WTC11 (cell line): Measurements from ENCODE around the gene GOLPH3. TPM values are rescaled to one million over a fixed set of nuclear protein-coding genes. Genes with fewer than 3 reads are reported as not detected.

Source experiments
- ATAC-seq: fragments of 200-7000 bp; cut with Tn5 transposase; 2 replicates; pipeline ENCODE4 v1.10.0; 2021; ENCODE audit warnings: mild to moderate bottlenecking, moderate library complexity
- CTCF ChIA-PET: fragments of 300-600 bp; sonication (Branson Sonifier 250); formaldehyde crosslinking; loops from one replicate; lab custom pipeline; 2021; ENCODE audit warnings: antibody characterized with exemption; lab: Charles Lee
- POLR2A ChIA-PET: fragments of 350-600 bp; sonication (Branson Sonifier 250); formaldehyde crosslinking; loops from one replicate; lab custom pipeline; 2021; ENCODE audit warnings: antibody characterized with exemption; lab: Charles Lee
- DNase-seq: peaks from one replicate; pipeline ENCODE4 v3.0.0; 2021; ENCODE audit warnings: low spot score
- H3K27ac Mint-ChIP-seq: 2 replicates; pipeline ENCODE4 v1.8.0; 2021; ENCODE audit warnings: mixed read lengths
- H3K27me3 Mint-ChIP-seq: 2 replicates; pipeline ENCODE4 v1.8.0; 2021; ENCODE audit warnings: low read depth, mild to moderate bottlenecking, moderate library complexity, mixed read lengths
- H3K36me3 Mint-ChIP-seq: 2 replicates; pipeline ENCODE4 v1.8.0; 2021; ENCODE audit warnings: mixed read lengths
- H3K4me1 Mint-ChIP-seq: 2 replicates; pipeline ENCODE4 v1.8.0; 2022; ENCODE audit warnings: mixed read lengths
- H3K4me3 Mint-ChIP-seq: 2 replicates; pipeline ENCODE4 v1.8.0; 2021; ENCODE audit warnings: mild to moderate bottlenecking, moderate library complexity, mixed read lengths
- H3K9me3 Mint-ChIP-seq: 2 replicates; pipeline ENCODE4 v1.8.0; 2021; ENCODE audit warnings: mixed read lengths
- AR ChIP-seq: fragments of 250-450 bp; sonication (Bioruptor Pico); IDR thresholded peaks from 2 replicates; pipeline ENCODE4 v1.9.0; 2021; ENCODE audit warnings: mild to moderate bottlenecking
- ATF1 ChIP-seq: sonication (generic); formaldehyde crosslinking; IDR thresholded peaks from 2 replicates; pipeline ENCODE4 v1.8.1; 2023; ENCODE audit warnings: mild to moderate bottlenecking, moderate library complexity, missing genetic modification reagents
- ATF2 ChIP-seq: sonication (generic); formaldehyde crosslinking; IDR thresholded peaks from 2 replicates; pipeline ENCODE4 v1.8.1; 2022; ENCODE audit warnings: low read depth, missing genetic modification reagents, borderline replicate concordance
- ATF3 ChIP-seq: sonication (generic); formaldehyde crosslinking; conservative IDR thresholded peaks from 2 replicates; pipeline ENCODE4 v1.8.1; 2022; ENCODE audit warnings: mild to moderate bottlenecking, missing genetic modification reagents
- CBFB ChIP-seq: sonication (generic); formaldehyde crosslinking; IDR thresholded peaks from 2 replicates; pipeline ENCODE4 v1.8.1; 2022; ENCODE audit warnings: mild to moderate bottlenecking, low read depth, missing genetic modification reagents
- ELF4 ChIP-seq: sonication (generic); formaldehyde crosslinking; IDR thresholded peaks from 2 replicates; pipeline ENCODE4 v1.8.1; 2022; ENCODE audit warnings: low read depth, mild to moderate bottlenecking, moderate library complexity, missing genetic modification reagents
- ESRRA ChIP-seq: sonication (generic); formaldehyde crosslinking; IDR thresholded peaks from 2 replicates; pipeline ENCODE4 v1.8.1; 2022; ENCODE audit warnings: mild to moderate bottlenecking, missing genetic modification reagents, borderline replicate concordance
- FOXJ3 ChIP-seq: sonication (generic); formaldehyde crosslinking; IDR thresholded peaks from 2 replicates; pipeline ENCODE4 v1.9.0; 2021; ENCODE audit warnings: missing genetic modification reagents, mild to moderate bottlenecking, borderline replicate concordance
- GTF2I ChIP-seq: fragments of 250-450 bp; sonication (Bioruptor Pico); conservative IDR thresholded peaks from 2 replicates; pipeline ENCODE4 v1.4.0; 2021; ENCODE audit warnings: mild to moderate bottlenecking
- IRF2 ChIP-seq: sonication (generic); formaldehyde crosslinking; IDR thresholded peaks from 2 replicates; pipeline ENCODE4 v1.8.0; 2022; ENCODE audit warnings: low read depth, missing genetic modification reagents, borderline replicate concordance
- MXD4 ChIP-seq: fragments of 250-450 bp; sonication (Bioruptor Pico); IDR thresholded peaks from 2 replicates; pipeline ENCODE4 v1.8.0; 2021; ENCODE audit warnings: mild to moderate bottlenecking, moderate library complexity, borderline replicate concordance
- OVOL2 ChIP-seq: fragments of 250-450 bp; sonication (Bioruptor Pico); IDR thresholded peaks from 2 replicates; pipeline ENCODE4 v1.9.0; 2021; ENCODE audit warnings: mild to moderate bottlenecking, borderline replicate concordance
- PRRX2 ChIP-seq: fragments of 250-450 bp; sonication (Bioruptor Pico); IDR thresholded peaks from 2 replicates; pipeline ENCODE4 v1.8.0; 2021; ENCODE audit warnings: mild to moderate bottlenecking
- SOX15 ChIP-seq: fragments of 250-450 bp; sonication (Bioruptor Pico); IDR thresholded peaks from 2 replicates; pipeline ENCODE4 v1.9.0; 2021; ENCODE audit warnings: mild to moderate bottlenecking
- USF1 ChIP-seq: sonication (generic); formaldehyde crosslinking; IDR thresholded peaks from 2 replicates; pipeline ENCODE4 v1.8.0; 2022; ENCODE audit warnings: mild to moderate bottlenecking, missing genetic modification reagents
- ZNF263 ChIP-seq: sonication (generic); formaldehyde crosslinking; IDR thresholded peaks from 2 replicates; pipeline ENCODE4 v1.8.1; 2022; ENCODE audit warnings: low read depth, mild to moderate bottlenecking, moderate library complexity, missing genetic modification reagents
- total RNA-seq: library from RNA; stranded (reverse); gene quantifications from 3 replicates; pipeline ENCODE4 v1.2.3, GENCODE V29; 2021
- TF ChIP-seq, protein P1 (sequence below): fragments of 250-450 bp; sonication (Bioruptor Pico); IDR thresholded peaks from 2 replicates; pipeline ENCODE4 v1.9.0; 2021; ENCODE audit warnings: mild to moderate bottlenecking, borderline replicate concordance
- TF ChIP-seq, protein P2 (sequence below): fragments of 250-450 bp; sonication (Bioruptor Pico); IDR thresholded peaks from 2 replicates; pipeline ENCODE4 v1.8.0; 2021; ENCODE audit warnings: mild to moderate bottlenecking

GOLPH3 gene
- total RNA-seq, 1 experiment from 2014 or later: 101 TPM

- TF ChIP-seq PRRX2 (CRISPR knock-in tag): no peak
- TF ChIP-seq ATF3 (CRISPR knock-in tag): no peak
- TF ChIP-seq SOX15: no peak
- TF ChIP-seq AR: no peak
- TF ChIP-seq ATF2 (CRISPR knock-in tag): no peak
- no peak for TF ChIP-seq CBFB
- no peak for TF ChIP-seq OVOL2 (CRISPR knock-in tag)
- TF ChIP-seq, protein P1, sequence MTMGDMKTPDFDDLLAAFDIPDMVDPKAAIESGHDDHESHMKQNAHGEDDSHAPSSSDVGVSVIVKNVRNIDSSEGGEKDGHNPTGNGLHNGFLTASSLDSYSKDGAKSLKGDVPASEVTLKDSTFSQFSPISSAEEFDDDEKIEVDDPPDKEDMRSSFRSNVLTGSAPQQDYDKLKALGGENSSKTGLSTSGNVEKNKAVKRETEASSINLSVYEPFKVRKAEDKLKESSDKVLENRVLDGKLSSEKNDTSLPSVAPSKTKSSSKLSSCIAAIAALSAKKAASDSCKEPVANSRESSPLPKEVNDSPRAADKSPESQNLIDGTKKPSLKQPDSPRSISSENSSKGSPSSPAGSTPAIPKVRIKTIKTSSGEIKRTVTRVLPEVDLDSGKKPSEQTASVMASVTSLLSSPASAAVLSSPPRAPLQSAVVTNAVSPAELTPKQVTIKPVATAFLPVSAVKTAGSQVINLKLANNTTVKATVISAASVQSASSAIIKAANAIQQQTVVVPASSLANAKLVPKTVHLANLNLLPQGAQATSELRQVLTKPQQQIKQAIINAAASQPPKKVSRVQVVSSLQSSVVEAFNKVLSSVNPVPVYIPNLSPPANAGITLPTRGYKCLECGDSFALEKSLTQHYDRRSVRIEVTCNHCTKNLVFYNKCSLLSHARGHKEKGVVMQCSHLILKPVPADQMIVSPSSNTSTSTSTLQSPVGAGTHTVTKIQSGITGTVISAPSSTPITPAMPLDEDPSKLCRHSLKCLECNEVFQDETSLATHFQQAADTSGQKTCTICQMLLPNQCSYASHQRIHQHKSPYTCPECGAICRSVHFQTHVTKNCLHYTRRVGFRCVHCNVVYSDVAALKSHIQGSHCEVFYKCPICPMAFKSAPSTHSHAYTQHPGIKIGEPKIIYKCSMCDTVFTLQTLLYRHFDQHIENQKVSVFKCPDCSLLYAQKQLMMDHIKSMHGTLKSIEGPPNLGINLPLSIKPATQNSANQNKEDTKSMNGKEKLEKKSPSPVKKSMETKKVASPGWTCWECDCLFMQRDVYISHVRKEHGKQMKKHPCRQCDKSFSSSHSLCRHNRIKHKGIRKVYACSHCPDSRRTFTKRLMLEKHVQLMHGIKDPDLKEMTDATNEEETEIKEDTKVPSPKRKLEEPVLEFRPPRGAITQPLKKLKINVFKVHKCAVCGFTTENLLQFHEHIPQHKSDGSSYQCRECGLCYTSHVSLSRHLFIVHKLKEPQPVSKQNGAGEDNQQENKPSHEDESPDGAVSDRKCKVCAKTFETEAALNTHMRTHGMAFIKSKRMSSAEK: no peak
- TF ChIP-seq ESRRA (CRISPR knock-in tag): no peak
- no peak for TF ChIP-seq MXD4 (CRISPR knock-in tag)
- no peak for TF ChIP-seq IRF2 (CRISPR knock-in tag)
- TF ChIP-seq ELF4: no peak
- TF ChIP-seq, protein P2, sequence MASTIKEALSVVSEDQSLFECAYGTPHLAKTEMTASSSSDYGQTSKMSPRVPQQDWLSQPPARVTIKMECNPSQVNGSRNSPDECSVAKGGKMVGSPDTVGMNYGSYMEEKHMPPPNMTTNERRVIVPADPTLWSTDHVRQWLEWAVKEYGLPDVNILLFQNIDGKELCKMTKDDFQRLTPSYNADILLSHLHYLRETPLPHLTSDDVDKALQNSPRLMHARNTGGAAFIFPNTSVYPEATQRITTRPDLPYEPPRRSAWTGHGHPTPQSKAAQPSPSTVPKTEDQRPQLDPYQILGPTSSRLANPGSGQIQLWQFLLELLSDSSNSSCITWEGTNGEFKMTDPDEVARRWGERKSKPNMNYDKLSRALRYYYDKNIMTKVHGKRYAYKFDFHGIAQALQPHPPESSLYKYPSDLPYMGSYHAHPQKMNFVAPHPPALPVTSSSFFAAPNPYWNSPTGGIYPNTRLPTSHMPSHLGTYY (CRISPR knock-in tag): no peak
- TF ChIP-seq FOXJ3 (CRISPR knock-in tag): no peak
- no peak for TF ChIP-seq ATF1 (CRISPR knock-in tag)
- TF ChIP-seq GTF2I: no peak
- TF ChIP-seq ZNF263 (CRISPR knock-in tag): no peak
- TF ChIP-seq USF1 (CRISPR knock-in tag): no peak
- TF ChIP-seq, all 79 proteins: peak for 0
- no peaks in the 10 kb centered on the region for H3K4me1 Mint-ChIP-seq
- H3K36me3 Mint-ChIP-seq: peaks cover 36% of the 10 kb centered on the region
- DNase-seq (no peak), ATAC-seq (no peak)
- no peaks in the 10 kb centered on the region for H3K9me3 Mint-ChIP-seq
- CTCF ChIA-PET: no interaction called here
- no peak overlapping the region for H3K4me3 Mint-ChIP-seq
- H3K27ac Mint-ChIP-seq: no peak overlapping the region
- POLR2A ChIA-PET: no interaction called here
- H3K27me3 Mint-ChIP-seq: no peaks in the 10 kb centered on the region
These were observed 35.2 kb downstream of the GOLPH3 start for GRCh38 chr5:32138839-32139493.
